H1 (cell line): Measurements from ENCODE around the gene C3orf80. TPM values are rescaled to one million over a fixed set of nuclear protein-coding genes. Genes with fewer than 3 reads are reported as not detected.
"Not testable (repeated sequence)": the region's sequence is repeated elsewhere in the genome, so short reads cannot be mapped to it uniquely, and the experiment has no call there.

ENCODE experiments used
- CTCF ChIA-PET: fragments of 300-600 bp; sonication (Branson Sonifier 250); formaldehyde crosslinking; loops from one replicate; lab custom pipeline; 2021; ENCODE audit not compliant: partially characterized antibody; lab: Charles Lee
- POLR2A ChIA-PET: fragments of 300-600 bp; sonication (Branson Sonifier 250); formaldehyde crosslinking; loops from one replicate; lab custom pipeline; 2021; ENCODE audit warnings: inconsistent platforms; ENCODE audit not compliant: partially characterized antibody; lab: Charles Lee
- DNase-seq, 2 experiments: peaks; one replicate each; pipeline versions ENCODE4 v3.0.0 to v3.0.0-alpha.2; 2010 to 2022; ENCODE audit warnings: low spot score in 2 of 2, low read depth in 1 of 2, mixed read lengths in 1 of 2
- FAIRE-seq: peaks from 2 replicates; lab custom pipeline; 2011; peaks lifted over from hg19 to GRCh38; lab: Jason Lieb, UNC
- H2AFZ ChIP-seq: 2 replicates; pipeline ENCODE4 v1.8.1; 2012; ENCODE audit warnings: low read length, inconsistent platforms
- H2AK5ac ChIP-seq: 2 replicates; pipeline ENCODE4 v1.6.1; 2013; ENCODE audit warnings: low read depth, low read length
- H2BK120ac ChIP-seq: replicated peaks from 2 replicates; pipeline ENCODE3; 2013; ENCODE audit warnings: low read depth, low read length, inconsistent platforms
- H2BK12ac ChIP-seq: 2 replicates; pipeline ENCODE4 v1.6.1; 2013; ENCODE audit warnings: low read depth, low read length
- H2BK15ac ChIP-seq: 2 replicates; pipeline ENCODE4 v1.6.1; 2013; ENCODE audit warnings: low read length
- H2BK20ac ChIP-seq: 2 replicates; pipeline ENCODE4 v1.6.1; 2013; ENCODE audit warnings: low read length
- H2BK5ac ChIP-seq: 2 replicates; pipeline ENCODE4 v1.6.1; 2013; ENCODE audit warnings: low read depth, low read length
- H3K14ac ChIP-seq: 2 replicates; pipeline ENCODE4 v1.6.1; 2013; ENCODE audit warnings: inconsistent platforms; ENCODE audit not compliant: insufficient read length
- H3K18ac ChIP-seq: 2 replicates; pipeline ENCODE4 v1.6.1; 2013; ENCODE audit warnings: low read length; ENCODE audit errors: extremely low read depth
- H3K23ac ChIP-seq: 2 replicates; pipeline ENCODE4 v1.6.1; 2013; ENCODE audit warnings: inconsistent platforms; ENCODE audit not compliant: insufficient read length
- H3K23me2 ChIP-seq: 2 replicates; pipeline ENCODE4 v1.6.1; 2013; ENCODE audit warnings: low read depth, low read length
- H3K27ac ChIP-seq: 2 replicates; pipeline ENCODE4 v1.6.1; 2011; ENCODE audit warnings: low read depth, low read length, inconsistent platforms
- H3K27me3 ChIP-seq, 4 experiments: replicated peaks in 1 of 4; 1 replicate in 1 of 4; 2 replicates in 3 of 4; pipeline versions ENCODE4 v1.6.1 to v1.8.1; 2011 to 2013; ENCODE audit warnings: low read length in 3 of 4, mild to moderate bottlenecking in 3 of 4, inconsistent platforms in 2 of 4, mixed read lengths in 2 of 4, moderate library complexity in 1 of 4; ENCODE audit not compliant: control insufficient read depth in 3 of 4, insufficient read depth in 3 of 4; ENCODE audit errors: extremely low read depth in 1 of 4
- H3K36me3 ChIP-seq, 4 experiments: 2 replicates each; pipeline versions ENCODE4 v1.6.1 to v1.8.1; 2011 to 2013; ENCODE audit warnings: mild to moderate bottlenecking in 4 of 4, low read length in 3 of 4, moderate library complexity in 2 of 4, control low read depth in 1 of 4, inconsistent platforms in 1 of 4; ENCODE audit not compliant: insufficient read depth in 4 of 4, control insufficient read depth in 2 of 4
- H3K4ac ChIP-seq: replicated peaks from 2 replicates; pipeline ENCODE3; 2013; ENCODE audit warnings: low read length, low read depth, mixed read lengths, inconsistent platforms; ENCODE audit not compliant: insufficient read length
- H3K4me1 ChIP-seq, 4 experiments: replicated peaks in 1 of 4; 1 replicate in 1 of 4; 2 replicates in 3 of 4; pipeline versions ENCODE4 v1.6.1 to v1.8.1; 2011 to 2013; ENCODE audit warnings: low read length in 3 of 4, inconsistent platforms in 2 of 4, mixed read lengths in 1 of 4; ENCODE audit not compliant: insufficient read depth in 4 of 4, control insufficient read depth in 3 of 4
- H3K4me2 ChIP-seq, 2 experiments: 2 replicates each; pipeline versions ENCODE4 v1.6.1 to v1.8.1; 2011 to 2013; ENCODE audit warnings: low read depth in 2 of 2, low read length in 2 of 2, control low read depth in 1 of 2, inconsistent platforms in 1 of 2, mild to moderate bottlenecking in 1 of 2; ENCODE audit not compliant: insufficient read depth in 1 of 2
- H3K4me3 ChIP-seq, 4 experiments: fragments of 200-600, 300-600 bp in 1 of 4; sonication (generic), shearing (Covaris generic), sonication (Bioruptor Twin) in 1 of 4; 2 replicates each; pipeline versions ENCODE4 v1.5.1 to v1.8.1; 2011 to 2016; ENCODE audit warnings: low read length in 4 of 4, low read depth in 3 of 4, control low read depth in 2 of 4, inconsistent platforms in 2 of 4, mild to moderate bottlenecking in 2 of 4, mixed read lengths in 1 of 4, moderate library complexity in 1 of 4; ENCODE audit not compliant: insufficient read depth in 2 of 4; ENCODE audit errors: extremely low read depth in 1 of 4
- H3K56ac ChIP-seq: replicated peaks from 2 replicates; pipeline ENCODE3; 2013; ENCODE audit warnings: low read depth, mild to moderate bottlenecking, mixed read lengths, low read length, inconsistent platforms; ENCODE audit not compliant: insufficient read length
- H3K79me1 ChIP-seq: 2 replicates; pipeline ENCODE4 v1.6.1; 2013; ENCODE audit warnings: low read depth, low read length, control low read depth
- H3K79me2 ChIP-seq, 2 experiments: 2 replicates each; pipeline versions ENCODE4 v1.6.1 to v1.8.1; 2012 to 2013; ENCODE audit warnings: low read length in 2 of 2, mild to moderate bottlenecking in 2 of 2, inconsistent platforms in 1 of 2; ENCODE audit not compliant: insufficient read depth in 2 of 2, control insufficient read depth in 1 of 2
- H3K9ac ChIP-seq, 4 experiments: replicated peaks in 1 of 4; 1 replicate in 1 of 4; 2 replicates in 3 of 4; pipeline versions ENCODE4 v1.6.1 to v1.8.1; 2011 to 2013; ENCODE audit warnings: low read depth in 3 of 4, low read length in 3 of 4, control low read depth in 2 of 4, mild to moderate bottlenecking in 2 of 4, moderate library complexity in 2 of 4, inconsistent platforms in 1 of 4; ENCODE audit errors: extremely low read depth in 1 of 4
- H3K9me3 ChIP-seq, 2 experiments: 2 replicates each; pipeline versions ENCODE4 v1.6.1 to v1.8.1; 2012 to 2013; ENCODE audit warnings: mild to moderate bottlenecking in 2 of 2, moderate library complexity in 2 of 2, control low read depth in 1 of 2, inconsistent platforms in 1 of 2, low read depth in 1 of 2, low read length in 1 of 2, mixed read lengths in 1 of 2; ENCODE audit not compliant: insufficient read depth in 2 of 2
- H4K20me1 ChIP-seq, 2 experiments: replicated peaks in 1 of 2; 2 replicates each; pipeline versions ENCODE3 to v1.8.1; 2011 to 2013; ENCODE audit warnings: inconsistent platforms in 2 of 2, low read length in 2 of 2, mild to moderate bottlenecking in 1 of 2; ENCODE audit not compliant: insufficient read depth in 2 of 2, control insufficient read depth in 1 of 2
- H4K5ac ChIP-seq: 2 replicates; pipeline ENCODE4 v1.6.1; 2013; ENCODE audit warnings: low read length, low read depth, mixed read lengths, inconsistent platforms; ENCODE audit not compliant: insufficient read length
- H4K8ac ChIP-seq: 2 replicates; pipeline ENCODE4 v1.8.0; 2013; ENCODE audit warnings: mild to moderate bottlenecking, moderate library complexity, low read length, inconsistent platforms; ENCODE audit not compliant: insufficient read depth; ENCODE audit errors: extremely low read depth
- H4K91ac ChIP-seq: replicated peaks from 2 replicates; pipeline ENCODE3; 2013; ENCODE audit warnings: low read length, mixed read lengths, inconsistent platforms; ENCODE audit not compliant: insufficient read length
- CHD2 ChIP-seq: IDR thresholded peaks from 2 replicates; pipeline ENCODE4 v1.6.1; 2012; ENCODE audit warnings: low read length, improper control_type of control experiment
- GABPA ChIP-seq: IDR thresholded peaks from 2 replicates; pipeline ENCODE4 v1.6.1; 2011; ENCODE audit warnings: mild to moderate bottlenecking, low read length, moderate library complexity, borderline replicate concordance; ENCODE audit not compliant: insufficient read depth
- POLR2A ChIP-seq, 2 experiments: IDR thresholded peaks; 1 replicate in 1 of 2; 2 replicates in 1 of 2; pipeline ENCODE4 v1.6.1; 2011; ENCODE audit warnings: low read depth in 2 of 2, low read length in 2 of 2, mild to moderate bottlenecking in 2 of 2; ENCODE audit errors: control extremely low read depth in 1 of 2
- WGBS, 2 experiments: shearing (Covaris generic) in 1 of 2; methylation state at CpG; one replicate each; pipeline versions ENCODE4 v1.1.6 to v1.1.7; 2013 to 2015; ENCODE audit warnings: low lambda C conversion rate in 2 of 2, mixed read lengths in 2 of 2, inconsistent platforms in 1 of 2, low coverage in 1 of 2, missing lambda C conversion rate in 1 of 2; ENCODE audit not compliant: insufficient replicate concordance in 2 of 2, insufficient coverage in 1 of 2, insufficient read length in 1 of 2; ENCODE audit errors: extremely low coverage in 1 of 2, missing lambda C conversion rate in 1 of 2; 5-methylcytosine and 5-hydroxymethylcytosine counted together
- polyA plus RNA-seq, 7 experiments: library from polyadenylated mRNA; depleted of rRNA in 3 of 7; stranded (reverse) in 5 of 7; unstranded in 2 of 7; fragments of >200 nt in 5 of 7; fragments of 200-250 nt in 2 of 7; gene quantifications; 1 replicate in 5 of 7; 2 replicates in 1 of 7; 4 replicates in 1 of 7; pipeline versions ENCODE4 v1.2.1 to v1.2.3, GENCODE V29; 2011 to 2013; ENCODE audit warnings: missing spikeins in 2 of 7, mixed read lengths in 2 of 7
- total RNA-seq: library from RNA; stranded (reverse); fragmentation: NEBNext Ultra II Directional; extraction: Animal tissue kit (Norgen Biotek cat#: 25700); gene quantifications from 2 replicates; pipeline ENCODE4 v1.2.1, GENCODE V29; 2021

C3orf80 gene
- total and polyA plus RNA-seq, 2 of the 8 experiments (the other 6 are each of a cell fraction or from before 2014, with no cell fraction given) = 0.57 to 1.1 TPM

DNA sequence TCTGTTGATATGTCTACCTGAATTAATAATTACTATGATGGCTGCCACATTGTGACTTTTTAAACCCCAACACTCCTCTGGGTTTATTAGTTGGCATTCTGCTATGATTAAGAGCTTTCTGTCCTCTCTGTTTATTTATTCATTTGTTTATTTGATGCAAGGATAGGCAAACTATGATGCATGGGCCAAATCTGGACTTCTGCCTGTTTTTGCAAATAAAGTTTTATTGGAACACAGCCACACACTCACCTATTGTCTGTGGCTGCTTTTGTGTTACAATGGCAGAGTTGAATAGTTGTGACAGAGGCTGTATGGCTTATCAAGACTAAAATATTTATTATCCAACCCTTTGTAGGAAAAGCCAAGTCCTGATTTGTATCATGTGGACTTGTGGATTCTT lies 48.3 kb upstream of the C3orf80 start (continued):
- TF ChIP-seq GABPA (no peak), POLR2A (IDR thresholded peaks at IDR 0.05; ENCODE audit: control extremely low read depth in 1 of 2, low read depth in 2 of 2, low read length in 2 of 2) (no peak), CHD2 (no peak)

DNA sequence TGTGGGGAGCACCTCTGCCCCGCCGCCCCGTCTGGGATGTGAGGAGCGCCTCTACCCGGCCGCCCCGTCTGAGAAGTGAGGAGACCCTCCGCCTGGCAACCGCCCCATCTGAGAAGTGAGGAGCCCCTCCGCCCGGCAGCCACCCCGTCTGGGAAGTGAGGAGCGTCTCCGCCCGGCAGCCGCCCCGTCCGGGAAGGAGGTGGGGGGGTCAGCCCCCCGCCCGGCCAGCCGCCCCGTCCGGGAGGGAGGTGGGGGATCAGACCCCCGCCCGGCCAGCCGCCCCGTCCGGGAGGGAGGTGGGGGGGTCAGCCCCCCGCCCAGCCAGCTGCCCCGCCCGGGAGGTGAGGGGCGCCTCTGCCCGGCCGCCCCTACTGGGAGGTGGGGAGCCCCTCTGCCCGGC lies 46.6 kb upstream of the C3orf80 start:
- H2BK120ac ChIP-seq, H3K36me3 ChIP-seq, H4K20me1 ChIP-seq, H3K4me3 ChIP-seq, H2AFZ ChIP-seq, POLR2A ChIA-PET, H3K79me2 ChIP-seq, H3K9me3 ChIP-seq, H3K9ac ChIP-seq, H2BK5ac ChIP-seq, H3K27me3 ChIP-seq, DNase-seq, H3K27ac ChIP-seq, H2BK20ac ChIP-seq, H3K56ac ChIP-seq, H4K5ac ChIP-seq, H2AK5ac ChIP-seq, H4K8ac ChIP-seq, H3K4me1 ChIP-seq, H3K14ac ChIP-seq, H2BK12ac ChIP-seq, FAIRE-seq, H2BK15ac ChIP-seq, H4K91ac ChIP-seq, H3K18ac ChIP-seq, H3K4me2 ChIP-seq, CTCF ChIA-PET, H3K79me1 ChIP-seq, H3K23me2 ChIP-seq, H3K4ac ChIP-seq, H3K23ac ChIP-seq: not testable (repeated sequence)
- WGBS, 2 experiments = no CpG with 5 or more reads among the region's 35 CpGs
